Right lobe of liver (tissue), 6 donors: Measurements from ENCODE around the gene ANKLE2. TPM values are rescaled to one million over a fixed set of nuclear protein-coding genes. Genes with fewer than 3 reads are reported as not detected.
"Not testable (repeated sequence)": the region's sequence is repeated elsewhere in the genome, so short reads cannot be mapped to it uniquely, and the experiment has no call there.

ENCODE experiments used
- ATAC-seq, 4 donors: fragments of 200-7000 bp; cut with Tn5 transposase; one replicate each; pipeline ENCODE4 v1.9.1; 2020; ENCODE audit warnings: mild to moderate bottlenecking in 4 of 4, moderate library complexity in 4 of 4
- DNase-seq, 3 donors: peaks; one replicate each; pipeline ENCODE4 v3.0.0-alpha.2; 2020
- H3K27ac ChIP-seq, 3 donors: fragments of 200-600 bp; one replicate each; pipeline ENCODE4 v1.8.0; 2022
- H3K27me3 ChIP-seq, 2 donors: fragments of 200-600 bp; one replicate each; pipeline ENCODE4 v1.8.0; 2022
- H3K36me3 ChIP-seq, 4 donors: fragments of 200-600 bp; sonication (generic) in 1 of 4; one replicate each; pipeline versions ENCODE4 v1.5.1 to v1.8.0; 2017 to 2022; ENCODE audit warnings: control low read depth in 1 of 4
- H3K4me1 ChIP-seq, 4 donors: fragments of 200-600 bp; sonication (generic) in 1 of 4; one replicate each; pipeline versions ENCODE4 v1.5.1 to v1.8.0; 2017 to 2022; ENCODE audit warnings: control low read depth in 1 of 4
- H3K4me3 ChIP-seq, 3 donors: fragments of 200-600 bp; one replicate each; pipeline ENCODE4 v1.8.0; 2022
- H3K9me3 ChIP-seq, 4 donors: fragments of 200-600 bp; sonication (generic) in 1 of 4; one replicate each; pipeline versions ENCODE4 v1.5.1 to v1.8.0; 2017 to 2022; ENCODE audit warnings: control low read depth in 1 of 4
- POLR2A ChIP-seq: fragments of 450-650 bp; IDR thresholded peaks from one replicate; pipeline ENCODE4 v1.6.1; 2017; ENCODE audit warnings: antibody characterized with exemption, mild to moderate bottlenecking
- WGBS: methylation state at CpG from one replicate; pipeline ENCODE4 v1.1.6; 2018; ENCODE audit warnings: low coverage, low lambda C conversion rate; ENCODE audit not compliant: insufficient coverage; ENCODE audit errors: missing lambda C conversion rate; 5-methylcytosine and 5-hydroxymethylcytosine counted together
- intact Hi-C, 2 donors: fragments of 100-400 bp; cut with DNase I; formaldehyde crosslinking; loops; one replicate each; pipeline versions ENCODE4 v1.11.2 to v1.14.1; 2022
- total RNA-seq, 6 experiments: library from RNA; depleted of rRNA in 2 of 6; stranded (reverse); fragments of >200 nt in 2 of 6; fragmentation: NEBNext Ultra II Directional in 3 of 6; extraction: Animal tissue kit (Norgen Biotek cat#: 25700) in 3 of 6; gene quantifications; one replicate each; pipeline versions ENCODE4 v1.1.0 to v1.2.4, GENCODE V29; 2016 to 2023
- TF ChIP-seq, protein P1 (sequence below), 4 donors: fragments of 200-600 bp in 3 of 4; fragments of 450-650 bp in 1 of 4; IDR thresholded peaks; one replicate each; pipeline versions ENCODE4 v1.5.1 to v1.8.0; 2016 to 2022; ENCODE audit warnings: antibody characterized with exemption in 4 of 4, mild to moderate bottlenecking in 2 of 4
- donor health status: DM: no; HTN: yes; CAD: no.
- donor health status: DM: no; HTN: no; CAD: no.
- donor health status: DM: no; HTN: no; CAD: no.
- donor health status: DM: no; HTN: yes; CAD: no.
- donor health status: DM: no; HTN: yes; CAD: no.

ANKLE2 gene
- total RNA-seq, 6 experiments from 2014 or later = 13.9 to 25.1 (median 15.7) TPM

DNA sequence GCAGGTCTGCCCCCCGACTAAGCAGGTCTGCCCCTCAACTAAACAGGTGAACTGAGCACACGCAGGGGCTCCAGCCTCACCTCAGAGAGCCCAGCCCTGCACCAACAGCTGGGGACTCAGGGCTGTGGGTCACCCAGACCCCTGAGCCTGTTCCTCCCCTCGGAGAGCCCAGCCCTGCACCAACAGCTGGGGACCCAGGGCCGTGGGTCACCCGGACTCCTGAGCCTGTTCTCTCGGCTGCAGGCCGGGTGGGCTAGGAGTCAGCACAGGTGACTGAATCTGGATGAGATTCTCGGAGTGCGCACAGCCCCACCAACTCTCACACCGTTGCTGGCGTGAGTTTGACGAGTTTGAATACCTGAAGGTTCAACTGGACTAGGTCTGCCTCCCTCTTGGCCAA, 20.3 kb upstream of the ANKLE2 start:
- DNase-seq = peak in 1 of 3 donors; percentile 28
- H3K4me1 ChIP-seq = no peaks in the 10 kb centered on the region
- ATAC-seq = no peak
- no peak for TF ChIP-seq POLR2A
- H3K27ac ChIP-seq = no peak overlapping the region
- H3K4me3 ChIP-seq = no peak overlapping the region
- no peaks in the 10 kb centered on the region for H3K27me3 ChIP-seq
- intact Hi-C loops = no loop called here
- peaks cover 0 to 76% (median 29%) of the 10 kb centered on the region in 4 donors for H3K36me3 ChIP-seq
- WGBS = no CpG with 5 or more reads among the region's 12 CpGs
- no peaks in the 10 kb centered on the region for H3K9me3 ChIP-seq

DNA sequence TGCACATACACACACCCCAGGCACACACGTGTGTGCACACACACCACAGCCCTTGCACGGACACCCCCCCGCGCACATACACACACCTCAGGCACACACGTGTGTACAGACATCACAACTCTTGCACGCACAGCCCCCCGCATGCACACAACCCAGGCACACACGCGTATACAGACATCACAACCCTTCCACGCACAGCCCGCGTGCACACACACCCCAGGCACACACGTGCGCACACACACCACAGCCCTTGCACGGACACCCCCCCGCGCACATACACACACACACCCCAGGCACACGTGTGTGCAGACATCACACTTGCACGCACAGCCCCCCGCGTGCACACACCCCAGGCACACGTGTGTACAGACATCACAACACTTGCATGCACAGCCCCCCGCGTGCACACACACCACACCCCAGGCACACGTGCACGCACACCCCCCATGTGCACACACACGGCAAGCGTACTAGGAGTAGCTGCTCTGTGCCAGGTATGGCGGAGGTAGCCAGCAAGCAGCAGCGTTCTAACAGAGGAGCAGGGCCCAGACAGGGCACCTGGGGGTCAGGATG, 18.2 kb upstream of the ANKLE2 start:
- H3K4me3 ChIP-seq = no peak overlapping the region
- intact Hi-C loops = no loop called here
- 100% methylated on average over 3 of the region's 30 CpGs for WGBS
- no peaks in the 10 kb centered on the region for H3K27me3 ChIP-seq
- peaks cover 0 to 77% (median 30%) of the 10 kb centered on the region in 4 donors for H3K36me3 ChIP-seq
- no peak overlapping the region for H3K27ac ChIP-seq
- no peaks in the 10 kb centered on the region for H3K4me1 ChIP-seq
- no peaks in the 10 kb centered on the region for H3K9me3 ChIP-seq
- no peak for ATAC-seq
- DNase-seq = peak in 1 of 3 donors; percentile 31
- TF ChIP-seq, protein P1, sequence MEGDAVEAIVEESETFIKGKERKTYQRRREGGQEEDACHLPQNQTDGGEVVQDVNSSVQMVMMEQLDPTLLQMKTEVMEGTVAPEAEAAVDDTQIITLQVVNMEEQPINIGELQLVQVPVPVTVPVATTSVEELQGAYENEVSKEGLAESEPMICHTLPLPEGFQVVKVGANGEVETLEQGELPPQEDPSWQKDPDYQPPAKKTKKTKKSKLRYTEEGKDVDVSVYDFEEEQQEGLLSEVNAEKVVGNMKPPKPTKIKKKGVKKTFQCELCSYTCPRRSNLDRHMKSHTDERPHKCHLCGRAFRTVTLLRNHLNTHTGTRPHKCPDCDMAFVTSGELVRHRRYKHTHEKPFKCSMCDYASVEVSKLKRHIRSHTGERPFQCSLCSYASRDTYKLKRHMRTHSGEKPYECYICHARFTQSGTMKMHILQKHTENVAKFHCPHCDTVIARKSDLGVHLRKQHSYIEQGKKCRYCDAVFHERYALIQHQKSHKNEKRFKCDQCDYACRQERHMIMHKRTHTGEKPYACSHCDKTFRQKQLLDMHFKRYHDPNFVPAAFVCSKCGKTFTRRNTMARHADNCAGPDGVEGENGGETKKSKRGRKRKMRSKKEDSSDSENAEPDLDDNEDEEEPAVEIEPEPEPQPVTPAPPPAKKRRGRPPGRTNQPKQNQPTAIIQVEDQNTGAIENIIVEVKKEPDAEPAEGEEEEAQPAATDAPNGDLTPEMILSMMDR (IDR thresholded peaks at IDR 0.05) = no peak
- no peak for TF ChIP-seq POLR2A

DNA sequence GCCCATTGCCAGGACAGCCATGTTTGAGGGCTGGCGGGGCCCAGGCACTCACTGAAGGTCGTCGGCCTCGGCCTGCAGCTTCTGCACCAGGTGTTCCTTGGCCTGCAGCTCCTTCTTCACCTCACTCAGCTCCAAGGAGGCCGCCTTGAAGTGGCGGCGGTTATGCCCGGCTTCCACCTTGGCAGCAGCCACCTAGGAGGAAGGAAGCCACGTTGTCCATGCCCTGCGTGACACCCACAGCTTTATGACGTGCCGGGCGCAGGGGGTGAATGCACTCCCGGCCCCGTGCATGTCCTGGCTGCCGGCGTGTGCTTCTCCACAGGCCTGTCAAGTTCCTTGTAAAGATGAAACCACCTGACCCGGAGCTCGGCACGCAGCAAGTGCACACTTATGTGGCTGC, 16.0 kb upstream of the ANKLE2 start:
- WGBS = no CpG with 5 or more reads among the region's 20 CpGs
- H3K27ac ChIP-seq = no peak overlapping the region

DNA sequence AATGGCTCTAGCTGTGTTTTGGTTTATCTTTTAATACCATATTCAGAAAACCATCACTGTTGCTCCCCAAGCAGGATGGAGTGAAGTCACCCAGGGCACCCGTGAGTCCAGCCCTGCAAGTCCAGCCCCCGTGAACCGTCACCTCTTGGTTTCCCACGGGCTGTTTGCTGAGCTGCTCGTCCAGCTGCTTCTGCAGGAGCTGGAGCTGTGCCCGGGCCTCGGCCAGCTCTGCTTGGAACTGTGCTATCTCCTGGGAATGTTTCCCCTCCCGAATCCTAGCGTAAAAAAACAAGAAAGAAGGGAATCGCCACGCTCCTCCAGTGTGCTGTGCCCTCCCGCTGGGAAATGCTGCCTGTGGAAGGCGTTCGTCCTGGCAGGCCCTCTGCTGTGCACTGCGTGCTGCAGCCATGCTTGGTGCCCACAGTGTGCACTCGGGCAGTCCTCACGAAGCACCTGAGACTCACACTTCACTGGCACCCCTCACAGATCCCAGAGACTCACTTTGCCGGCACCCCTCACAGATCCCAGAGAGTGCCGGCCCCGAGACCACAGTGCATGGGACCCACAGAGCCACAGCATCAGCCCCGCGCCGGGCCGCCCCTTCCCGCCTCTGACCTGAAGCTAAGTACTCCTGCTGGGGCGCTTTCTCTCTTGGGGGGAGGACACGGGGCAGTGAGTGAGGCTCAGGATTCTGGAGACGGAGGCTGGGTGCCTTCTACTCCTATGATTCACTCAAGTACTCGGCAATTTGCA, 15.4 kb upstream of the ANKLE2 start:
- Histone ChIP-seq H3K9me3 (no peaks in the 10 kb centered on the region), H3K4me1 (no peaks in the 10 kb centered on the region), H3K27me3 (no peaks in the 10 kb centered on the region), H3K36me3 (peaks cover 0 to 83% (median 35%) of the 10 kb centered on the region in 4 donors), H3K27ac (no peak overlapping the region), H3K4me3 (no peak overlapping the region)
- intact Hi-C loops = no loop called here
- no peak for DNase-seq
- TF ChIP-seq, protein P1 (IDR thresholded peaks at IDR 0.05) = no peak
- TF ChIP-seq POLR2A = no peak
- peak in 2 of 4 donors; percentile 9 to 35 for ATAC-seq
- WGBS = 71% methylated on average over 11 of the region's 29 CpGs

More for the DNA sequence above, 16.0 kb upstream of the ANKLE2 start:
- Histone ChIP-seq H3K4me3 (no peak overlapping the region), H3K36me3 (peaks cover 0 to 83% (median 37%) of the 10 kb centered on the region in 4 donors), H3K27me3 (no peaks in the 10 kb centered on the region), H3K4me1 (no peaks in the 10 kb centered on the region), H3K9me3 (no peaks in the 10 kb centered on the region)
- TF ChIP-seq POLR2A = no peak
- TF ChIP-seq, protein P1 (IDR thresholded peaks at IDR 0.05) = no peak
- no peak for ATAC-seq
- intact Hi-C loops = no loop called here
- DNase-seq = no peak

DNA sequence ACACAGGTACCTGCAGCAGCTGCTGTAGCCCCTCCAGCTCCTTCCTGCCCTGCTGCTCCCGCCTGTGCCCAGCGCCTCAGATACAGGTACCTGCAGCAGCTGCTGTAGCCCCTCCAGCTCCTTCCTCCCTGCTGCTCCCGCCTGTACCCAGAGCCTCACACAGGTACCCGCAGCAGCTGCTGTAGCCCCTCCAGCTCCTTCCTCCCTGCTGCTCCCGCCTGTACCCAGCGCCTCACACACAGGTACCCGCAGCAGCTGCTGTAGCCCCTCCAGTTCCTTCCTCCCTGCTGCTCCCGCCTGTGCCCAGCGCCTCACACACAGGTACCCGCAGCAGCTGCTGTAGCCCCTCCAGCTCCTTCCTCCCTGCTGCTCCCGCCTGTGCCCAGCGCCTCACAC, 14.6 kb upstream of the ANKLE2 start:
- intact Hi-C loops, DNase-seq: not testable (repeated sequence)
- H3K36me3 ChIP-seq = peaks cover 0 to 82% (median 32%) of the 10 kb centered on the region in 4 donors

More for the DNA sequence above, 14.6 kb upstream of the ANKLE2 start:
- 90% methylated on average over 4 of the region's 12 CpGs for WGBS
- ATAC-seq, H3K4me1 ChIP-seq, H3K27me3 ChIP-seq, H3K9me3 ChIP-seq, H3K27ac ChIP-seq, H3K4me3 ChIP-seq: not testable (repeated sequence)
